Measurements from ENCODE around the gene CHD2.
A peak's percentile ranks its signal among the peaks of the same experiment; 100 is the strongest.

CHD2 gene

DNA sequence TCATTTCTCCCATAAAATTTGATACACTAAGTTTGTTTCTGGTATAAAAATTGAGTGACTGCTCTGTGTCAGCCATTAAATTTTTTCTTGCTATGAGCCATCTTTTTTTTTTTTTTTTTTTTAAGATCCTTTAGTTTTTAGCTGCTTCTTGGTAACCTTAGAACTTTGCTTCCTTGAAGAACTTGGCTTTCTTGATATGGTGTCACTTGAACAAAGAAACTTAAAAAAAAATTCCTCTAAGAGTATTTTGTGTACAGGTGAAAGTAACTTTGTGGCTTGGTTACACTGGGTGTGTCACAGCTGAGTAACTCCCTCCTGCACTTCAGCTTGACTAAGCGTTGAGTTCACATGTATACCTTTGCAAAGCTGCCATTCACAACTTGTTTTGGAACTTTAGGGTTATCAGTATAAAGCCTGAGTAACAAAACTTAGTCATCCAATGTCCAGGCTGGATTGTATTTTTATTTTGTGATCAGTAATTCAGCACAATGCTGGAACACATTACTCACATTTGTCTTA, 6.5 kb downstream of the CHD2 start:
- H3K4me1 ChIP-seq (ENCODE audit: insufficient read depth, low read length) = peaks cover 69% of the 10 kb centered on the region
- H3K36me3 ChIP-seq (ENCODE audit: insufficient read depth, low read length) = peaks cover 62% of the 10 kb centered on the region
- peak overlapping the region; percentile 79 for H3K4me2 ChIP-seq (ENCODE audit: insufficient read depth, low read length)
- peak overlapping the region; percentile 93; the same call in 1 of the 2 replicates for H3K9ac ChIP-seq (ENCODE audit: low read depth, low read length)
- no peaks in the 10 kb centered on the region for H3K27me3 ChIP-seq (ENCODE audit: insufficient read depth, low read length, poor library complexity)
- DNase-seq (no peak), ATAC-seq (ENCODE audit: insufficient read depth, low read depth) (no peak)
- no peaks in the 10 kb centered on the region for H3K9me3 ChIP-seq (ENCODE audit: insufficient read depth, low read length, severe bottlenecking)
- peaks cover 99% of the 10 kb centered on the region for H3K79me2 ChIP-seq (ENCODE audit: insufficient read depth, low read length)
- TF ChIP-seq, protein P1, sequence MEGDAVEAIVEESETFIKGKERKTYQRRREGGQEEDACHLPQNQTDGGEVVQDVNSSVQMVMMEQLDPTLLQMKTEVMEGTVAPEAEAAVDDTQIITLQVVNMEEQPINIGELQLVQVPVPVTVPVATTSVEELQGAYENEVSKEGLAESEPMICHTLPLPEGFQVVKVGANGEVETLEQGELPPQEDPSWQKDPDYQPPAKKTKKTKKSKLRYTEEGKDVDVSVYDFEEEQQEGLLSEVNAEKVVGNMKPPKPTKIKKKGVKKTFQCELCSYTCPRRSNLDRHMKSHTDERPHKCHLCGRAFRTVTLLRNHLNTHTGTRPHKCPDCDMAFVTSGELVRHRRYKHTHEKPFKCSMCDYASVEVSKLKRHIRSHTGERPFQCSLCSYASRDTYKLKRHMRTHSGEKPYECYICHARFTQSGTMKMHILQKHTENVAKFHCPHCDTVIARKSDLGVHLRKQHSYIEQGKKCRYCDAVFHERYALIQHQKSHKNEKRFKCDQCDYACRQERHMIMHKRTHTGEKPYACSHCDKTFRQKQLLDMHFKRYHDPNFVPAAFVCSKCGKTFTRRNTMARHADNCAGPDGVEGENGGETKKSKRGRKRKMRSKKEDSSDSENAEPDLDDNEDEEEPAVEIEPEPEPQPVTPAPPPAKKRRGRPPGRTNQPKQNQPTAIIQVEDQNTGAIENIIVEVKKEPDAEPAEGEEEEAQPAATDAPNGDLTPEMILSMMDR (IDR thresholded peaks at IDR 0.05; ENCODE audit: borderline replicate concordance, extremely low read depth, low read length, poor library complexity, severe bottlenecking) = no peak
- no peak for TF ChIP-seq EZH2 (IDR thresholded peaks at IDR 0.05; ENCODE audit: borderline replicate concordance, low read depth, low read length, severe bottlenecking)
- H3K4me3 ChIP-seq (ENCODE audit: low read depth in 1 of 2, low read length in 2 of 2) = no peak overlapping the region; a peak in 1 of 4 replicates
- H2AFZ ChIP-seq (ENCODE audit: low read depth, low read length) = no peak overlapping the region
- H4K20me1 ChIP-seq (ENCODE audit: insufficient read depth, low read length) = peaks cover 16% of the 10 kb centered on the region; the same call in 1 of the 2 replicates
- peak overlapping the region; percentile 39; the same call in 1 of the 2 replicates for H3K27ac ChIP-seq (ENCODE audit: low read length)

DNA sequence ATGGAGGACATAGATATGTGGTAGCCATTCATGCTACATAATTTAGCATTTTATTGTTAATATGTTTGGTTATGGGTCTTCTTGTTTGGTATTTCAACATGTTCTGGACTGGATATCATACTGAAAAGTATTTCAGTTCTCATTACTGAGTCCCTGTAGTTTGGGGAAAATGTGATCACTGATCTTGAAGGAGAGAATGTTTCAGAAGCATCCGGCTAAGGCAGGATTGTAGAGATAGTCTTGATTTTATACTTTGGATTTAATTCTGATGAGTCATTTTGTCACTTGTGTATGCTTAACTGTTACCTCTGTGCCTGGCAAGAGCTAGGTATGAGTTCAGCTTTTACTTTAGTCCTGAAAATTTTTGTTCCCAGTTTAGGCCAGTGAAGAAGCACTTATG, 7.1 kb downstream of the CHD2 start:
- peak overlapping the region; percentile 17; the same call in 1 of the 2 replicates for H3K27ac ChIP-seq (ENCODE audit: low read length)
- peaks cover 61% of the 10 kb centered on the region for H3K36me3 ChIP-seq (ENCODE audit: insufficient read depth, low read length)
- H2AFZ ChIP-seq (ENCODE audit: low read depth, low read length) = no peak overlapping the region
- peaks cover 75% of the 10 kb centered on the region for H3K4me1 ChIP-seq (ENCODE audit: insufficient read depth, low read length)
- TF ChIP-seq, protein P1 (IDR thresholded peaks at IDR 0.05; ENCODE audit: borderline replicate concordance, extremely low read depth, low read length, poor library complexity, severe bottlenecking) = no peak
- no peak for TF ChIP-seq EZH2 (IDR thresholded peaks at IDR 0.05; ENCODE audit: borderline replicate concordance, low read depth, low read length, severe bottlenecking)
- ATAC-seq (ENCODE audit: insufficient read depth, low read depth) = no peak
- no peak overlapping the region for H3K4me3 ChIP-seq (ENCODE audit: low read depth in 1 of 2, low read length in 2 of 2)
- peaks cover 16% of the 10 kb centered on the region; the same call in 1 of the 2 replicates for H4K20me1 ChIP-seq (ENCODE audit: insufficient read depth, low read length)
- H3K79me2 ChIP-seq (ENCODE audit: insufficient read depth, low read length) = peaks cover 99% of the 10 kb centered on the region
- H3K9me3 ChIP-seq (ENCODE audit: insufficient read depth, low read length, severe bottlenecking) = no peaks in the 10 kb centered on the region
- no peak for DNase-seq
- 0 out of 2 replicates have a peak overlapping the region, but pooled peaks have one; percentile 5 for H3K9ac ChIP-seq (ENCODE audit: low read depth, low read length)
- H3K27me3 ChIP-seq (ENCODE audit: insufficient read depth, low read length, poor library complexity) = no peaks in the 10 kb centered on the region
- H3K4me2 ChIP-seq (ENCODE audit: insufficient read depth, low read length) = peak overlapping the region; percentile 79; the same call in 1 of the 2 replicates

- Histone ChIP-seq H3K4me1 (ENCODE audit: insufficient read depth, low read length) (peaks cover 78% of the 10 kb centered on the region), H3K4me3 (ENCODE audit: low read depth in 1 of 2, low read length in 2 of 2) (no peak overlapping the region), H3K27me3 (ENCODE audit: insufficient read depth, low read length, poor library complexity) (no peaks in the 10 kb centered on the region), H3K9ac (ENCODE audit: low read depth, low read length) (no peak overlapping the region), H2AFZ (ENCODE audit: low read depth, low read length) (no peak overlapping the region), H3K9me3 (ENCODE audit: insufficient read depth, low read length, severe bottlenecking) (no peaks in the 10 kb centered on the region), H3K79me2 (ENCODE audit: insufficient read depth, low read length) (peaks cover 99% of the 10 kb centered on the region), H4K20me1 (ENCODE audit: insufficient read depth, low read length) (peaks cover 16% of the 10 kb centered on the region; the same call in 1 of the 2 replicates), H3K27ac (ENCODE audit: low read length) (peak overlapping the region; percentile 58), H3K36me3 (ENCODE audit: insufficient read depth, low read length) (peaks cover 54% of the 10 kb centered on the region), H3K4me2 (ENCODE audit: insufficient read depth, low read length) (peak overlapping the region; percentile 79; the same call in 1 of the 2 replicates)
- DNase-seq (no peak), ATAC-seq (ENCODE audit: insufficient read depth, low read depth) (no peak)
- no peak for TF ChIP-seq EZH2 (IDR thresholded peaks at IDR 0.05; ENCODE audit: borderline replicate concordance, low read depth, low read length, severe bottlenecking)
Observed at GRCh38 chr15:92907896-92908712, 8.0 kb downstream of the CHD2 start.

- H3K36me3 ChIP-seq (ENCODE audit: insufficient read depth, low read length) = peaks cover 51% of the 10 kb centered on the region
- H3K27me3 ChIP-seq (ENCODE audit: insufficient read depth, low read length, poor library complexity) = no peaks in the 10 kb centered on the region
- H3K27ac ChIP-seq (ENCODE audit: low read length) = peak overlapping the region; percentile 30
- peaks cover 16% of the 10 kb centered on the region for H4K20me1 ChIP-seq (ENCODE audit: insufficient read depth, low read length)
- peaks cover 99% of the 10 kb centered on the region for H3K79me2 ChIP-seq (ENCODE audit: insufficient read depth, low read length)
- ATAC-seq (ENCODE audit: insufficient read depth, low read depth) (no peak), DNase-seq (no peak)
- H3K9ac ChIP-seq (ENCODE audit: low read depth, low read length) = no peak overlapping the region
- no peak overlapping the region for H2AFZ ChIP-seq (ENCODE audit: low read depth, low read length)
- no peak overlapping the region for H3K4me3 ChIP-seq (ENCODE audit: low read depth in 1 of 2, low read length in 2 of 2)
- peaks cover 83% of the 10 kb centered on the region for H3K4me1 ChIP-seq (ENCODE audit: insufficient read depth, low read length)
- H3K4me2 ChIP-seq (ENCODE audit: insufficient read depth, low read length) = peak overlapping the region; percentile 79; the same call in 1 of the 2 replicates
- no peak for TF ChIP-seq EZH2 (IDR thresholded peaks at IDR 0.05; ENCODE audit: borderline replicate concordance, low read depth, low read length, severe bottlenecking)
- TF ChIP-seq, protein P1 (IDR thresholded peaks at IDR 0.05; ENCODE audit: borderline replicate concordance, extremely low read depth, low read length, poor library complexity, severe bottlenecking) = no peak
- H3K9me3 ChIP-seq (ENCODE audit: insufficient read depth, low read length, severe bottlenecking) = no peaks in the 10 kb centered on the region
Observed at GRCh38 chr15:92908713-92909057, 8.6 kb downstream of the CHD2 start.
